GM23338 (cell line): ENCODE data around the gene ALKBH4.

Experiments
- CREB1 ChIP-seq: fragments of 250-450 bp; sonication (Bioruptor Pico); IDR thresholded peaks from 2 replicates; pipeline ENCODE4 v1.5.0; 2020; ENCODE audit warnings: low read depth, mild to moderate bottlenecking, moderate library complexity
- ETS1 ChIP-seq: IDR thresholded peaks from 2 replicates; pipeline ENCODE4 v1.6.1; 2016; ENCODE audit warnings: antibody characterized with exemption
- EZH2 ChIP-seq: fragments of 200-600 bp; sonication (generic); IDR thresholded peaks from one replicate; pipeline ENCODE4 v1.8.0; 2017; ENCODE audit warnings: antibody characterized with exemption, mild to moderate bottlenecking, low read depth; ENCODE audit not compliant: unreplicated experiment
- EZH2phosphoT487 ChIP-seq: fragments of 200-600 bp; sonication (generic); IDR thresholded peaks from one replicate; pipeline ENCODE4 v1.8.1; 2018; ENCODE audit warnings: antibody characterized with exemption; ENCODE audit not compliant: unreplicated experiment
- JUNB ChIP-seq: IDR thresholded peaks from one replicate; pipeline ENCODE4 v1.6.1; 2016; ENCODE audit warnings: antibody characterized with exemption; ENCODE audit not compliant: unreplicated experiment
- NANOG ChIP-seq: IDR thresholded peaks from 2 replicates; pipeline ENCODE4 v1.6.1; 2016; ENCODE audit warnings: antibody characterized with exemption, borderline replicate concordance
- POLR2AphosphoS5 ChIP-seq: IDR thresholded peaks from 2 replicates; pipeline ENCODE4 v1.6.1; 2016; ENCODE audit warnings: antibody characterized with exemption, low read depth
- ZNF331 ChIP-seq: fragments of 250-450 bp; sonication (Bioruptor Pico); IDR thresholded peaks from 2 replicates; pipeline ENCODE4 v1.5.0; 2020; ENCODE audit warnings: low read depth, mild to moderate bottlenecking, moderate library complexity
- TF ChIP-seq, protein P1 (sequence below), 2 experiments: fragments of 200-600 bp in 1 of 2; sonication (generic) in 1 of 2; conservative IDR thresholded peaks; 2 replicates each; pipeline versions ENCODE4 v1.5.1 to v1.6.1; 2016 to 2017; ENCODE audit warnings: antibody characterized with exemption in 2 of 2, low read depth in 2 of 2, mild to moderate bottlenecking in 2 of 2, moderate library complexity in 1 of 2
- TF ChIP-seq, protein P2 (sequence below): IDR thresholded peaks from one replicate; pipeline ENCODE4 v1.6.1; 2018; ENCODE audit warnings: antibody characterized with exemption; ENCODE audit not compliant: unreplicated experiment

- TF ChIP-seq, protein P1, sequence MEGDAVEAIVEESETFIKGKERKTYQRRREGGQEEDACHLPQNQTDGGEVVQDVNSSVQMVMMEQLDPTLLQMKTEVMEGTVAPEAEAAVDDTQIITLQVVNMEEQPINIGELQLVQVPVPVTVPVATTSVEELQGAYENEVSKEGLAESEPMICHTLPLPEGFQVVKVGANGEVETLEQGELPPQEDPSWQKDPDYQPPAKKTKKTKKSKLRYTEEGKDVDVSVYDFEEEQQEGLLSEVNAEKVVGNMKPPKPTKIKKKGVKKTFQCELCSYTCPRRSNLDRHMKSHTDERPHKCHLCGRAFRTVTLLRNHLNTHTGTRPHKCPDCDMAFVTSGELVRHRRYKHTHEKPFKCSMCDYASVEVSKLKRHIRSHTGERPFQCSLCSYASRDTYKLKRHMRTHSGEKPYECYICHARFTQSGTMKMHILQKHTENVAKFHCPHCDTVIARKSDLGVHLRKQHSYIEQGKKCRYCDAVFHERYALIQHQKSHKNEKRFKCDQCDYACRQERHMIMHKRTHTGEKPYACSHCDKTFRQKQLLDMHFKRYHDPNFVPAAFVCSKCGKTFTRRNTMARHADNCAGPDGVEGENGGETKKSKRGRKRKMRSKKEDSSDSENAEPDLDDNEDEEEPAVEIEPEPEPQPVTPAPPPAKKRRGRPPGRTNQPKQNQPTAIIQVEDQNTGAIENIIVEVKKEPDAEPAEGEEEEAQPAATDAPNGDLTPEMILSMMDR (conservative IDR thresholded peaks at IDR 0.05; ENCODE audit: low read depth in 2 of 2) = no peak
- TF ChIP-seq EZH2phosphoT487 (no peak), ZNF331 (CRISPR knock-in tag) (no peak), POLR2AphosphoS5 (no peak), EZH2 (no peak), NANOG (no peak), CREB1 (no peak), ETS1 (no peak), JUNB (no peak)
- TF ChIP-seq, protein P2, sequence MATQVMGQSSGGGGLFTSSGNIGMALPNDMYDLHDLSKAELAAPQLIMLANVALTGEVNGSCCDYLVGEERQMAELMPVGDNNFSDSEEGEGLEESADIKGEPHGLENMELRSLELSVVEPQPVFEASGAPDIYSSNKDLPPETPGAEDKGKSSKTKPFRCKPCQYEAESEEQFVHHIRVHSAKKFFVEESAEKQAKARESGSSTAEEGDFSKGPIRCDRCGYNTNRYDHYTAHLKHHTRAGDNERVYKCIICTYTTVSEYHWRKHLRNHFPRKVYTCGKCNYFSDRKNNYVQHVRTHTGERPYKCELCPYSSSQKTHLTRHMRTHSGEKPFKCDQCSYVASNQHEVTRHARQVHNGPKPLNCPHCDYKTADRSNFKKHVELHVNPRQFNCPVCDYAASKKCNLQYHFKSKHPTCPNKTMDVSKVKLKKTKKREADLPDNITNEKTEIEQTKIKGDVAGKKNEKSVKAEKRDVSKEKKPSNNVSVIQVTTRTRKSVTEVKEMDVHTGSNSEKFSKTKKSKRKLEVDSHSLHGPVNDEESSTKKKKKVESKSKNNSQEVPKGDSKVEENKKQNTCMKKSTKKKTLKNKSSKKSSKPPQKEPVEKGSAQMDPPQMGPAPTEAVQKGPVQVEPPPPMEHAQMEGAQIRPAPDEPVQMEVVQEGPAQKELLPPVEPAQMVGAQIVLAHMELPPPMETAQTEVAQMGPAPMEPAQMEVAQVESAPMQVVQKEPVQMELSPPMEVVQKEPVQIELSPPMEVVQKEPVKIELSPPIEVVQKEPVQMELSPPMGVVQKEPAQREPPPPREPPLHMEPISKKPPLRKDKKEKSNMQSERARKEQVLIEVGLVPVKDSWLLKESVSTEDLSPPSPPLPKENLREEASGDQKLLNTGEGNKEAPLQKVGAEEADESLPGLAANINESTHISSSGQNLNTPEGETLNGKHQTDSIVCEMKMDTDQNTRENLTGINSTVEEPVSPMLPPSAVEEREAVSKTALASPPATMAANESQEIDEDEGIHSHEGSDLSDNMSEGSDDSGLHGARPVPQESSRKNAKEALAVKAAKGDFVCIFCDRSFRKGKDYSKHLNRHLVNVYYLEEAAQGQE = no peak
These were observed 54.5 kb downstream of the ALKBH4 start for GRCh38 chr7:102410123-102410522.
